ENCODE measurements around the gene XRCC4. TPM values are rescaled to one million over a fixed set of nuclear protein-coding genes. Genes with fewer than 3 reads are reported as not detected.

XRCC4 gene
- total RNA-seq, 1 experiment from 2014 or later: 10.8 TPM

DNA sequence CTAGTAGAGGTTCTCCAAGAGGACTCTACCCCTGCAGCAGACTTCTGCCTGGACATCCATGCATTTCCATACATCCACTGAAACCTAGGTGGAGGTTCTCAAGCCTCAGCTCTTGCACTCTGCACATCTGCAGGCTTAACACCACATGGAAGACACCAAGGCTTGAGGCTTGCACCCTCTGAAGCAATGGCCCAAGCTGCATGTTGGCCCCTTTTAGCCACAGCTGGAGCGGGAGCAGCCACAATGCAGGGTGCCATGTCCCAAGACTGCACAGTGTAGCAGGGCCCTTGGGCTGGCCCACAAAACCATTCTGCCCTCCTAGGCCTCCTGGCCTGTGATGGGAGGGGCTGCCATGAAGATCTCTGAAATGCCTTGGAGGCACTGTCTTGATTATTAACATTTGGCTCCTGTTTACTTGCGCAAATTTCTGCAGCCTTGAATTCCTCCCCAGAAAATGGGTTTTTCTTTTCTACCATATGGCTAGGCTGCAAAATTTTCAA, 271.0 kb downstream of the XRCC4 start:
- Histone ChIP-seq H3T11ph (ENCODE audit: low read length) (no peak overlapping the region), H3K4ac (ENCODE audit: low read depth, low read length) (no peak overlapping the region), H3K79me2 (ENCODE audit: insufficient read depth, low read length) (no peaks in the 10 kb centered on the region), H2BK5ac (ENCODE audit: insufficient read length, low read length) (no peak overlapping the region), H4K8ac (replicated peaks; ENCODE audit: insufficient read length, low read depth, low read length) (no peak overlapping the region), H3K23ac (ENCODE audit: insufficient read length, low read depth, low read length) (no peak overlapping the region), H2BK120ac (ENCODE audit: low read depth, low read length, poor library complexity, severe bottlenecking) (no peak overlapping the region), H2AK5ac (ENCODE audit: insufficient read length, low read length) (no peak overlapping the region), H3K4me1 (ENCODE audit: insufficient read depth, low read length) (no peaks in the 10 kb centered on the region), H4K91ac (ENCODE audit: insufficient read length, low read depth, low read length) (no peak overlapping the region), H2BK12ac (ENCODE audit: insufficient read length, low read depth, low read length) (no peak overlapping the region), H3K56ac (ENCODE audit: insufficient read length, low read depth, low read length) (no peak overlapping the region), H2AFZ (ENCODE audit: low read length) (no peak overlapping the region), H4K5ac (ENCODE audit: insufficient read length, low read depth, low read length) (no peak overlapping the region), H3K14ac (ENCODE audit: insufficient read depth, low read length) (no peak overlapping the region), H3K27ac (ENCODE audit: insufficient read length, low read depth, low read length) (no peak overlapping the region), H2BK15ac (ENCODE audit: low read depth, low read length) (no peak overlapping the region), H3K9me3 (ENCODE audit: control insufficient read depth, low read depth, low read length) (peaks cover 27% of the 10 kb centered on the region), H2BK20ac (ENCODE audit: low read depth, low read length, poor library complexity, severe bottlenecking) (no peak overlapping the region), H3K23me2 (ENCODE audit: insufficient read length, low read depth, low read length, poor library complexity, severe bottlenecking) (no peaks in the 10 kb centered on the region), H3K9ac (ENCODE audit: extremely low read depth, insufficient read length, low read length) (no peak overlapping the region), H4K20me1 (ENCODE audit: control insufficient read depth, insufficient read depth, insufficient read length) (no peaks in the 10 kb centered on the region), H3K79me1 (ENCODE audit: insufficient read depth, low read depth, low read length, poor library complexity, severe bottlenecking) (no peaks in the 10 kb centered on the region), H3K27me3 (ENCODE audit: insufficient read depth, low read length) (no peaks in the 10 kb centered on the region), H3K18ac (ENCODE audit: insufficient read length, low read depth, low read length) (no peak overlapping the region), H3K4me2 (ENCODE audit: insufficient read depth, insufficient read length, low read length) (no peak overlapping the region)
- H3K27ac Mint-ChIP-seq: no peak overlapping the region
- no peak for DNase-seq
- no peak for TF ChIP-seq CTCF (conservative IDR thresholded peaks at IDR 0.05)
- H3K36me3 Mint-ChIP-seq (ENCODE audit: insufficient read depth in 1 of 3, low read depth in 3 of 3): peaks cover 42 to 52% (median 47%) of the 10 kb centered on the region in 3 experiments
- no CpG with 5 or more reads among the region's 2 CpGs for WGBS (ENCODE audit: extremely low coverage, insufficient read length, low lambda C conversion rate)
- peaks cover 43 to 53% of the 10 kb centered on the region in 2 experiments for H3K9me3 Mint-ChIP-seq
- peaks cover 5 to 12% of the 10 kb centered on the region in 2 experiments for H3K4me1 Mint-ChIP-seq
- no peak overlapping the region for H3K4me3 Mint-ChIP-seq
- no peaks in the 10 kb centered on the region; the same call in 1 of the 2 replicates for H3K27me3 Mint-ChIP-seq (ENCODE audit: low read depth)
